ENCODE results near the gene CEMIP. TPM values are rescaled to one million over a fixed set of nuclear protein-coding genes. Genes with fewer than 3 reads are reported as not detected.

The CEMIP gene
- polyA plus RNA-seq, 1 donor (not counting 4 experiments of a cell fraction or from before 2014, with no cell fraction given) = 2.3 TPM

DNA sequence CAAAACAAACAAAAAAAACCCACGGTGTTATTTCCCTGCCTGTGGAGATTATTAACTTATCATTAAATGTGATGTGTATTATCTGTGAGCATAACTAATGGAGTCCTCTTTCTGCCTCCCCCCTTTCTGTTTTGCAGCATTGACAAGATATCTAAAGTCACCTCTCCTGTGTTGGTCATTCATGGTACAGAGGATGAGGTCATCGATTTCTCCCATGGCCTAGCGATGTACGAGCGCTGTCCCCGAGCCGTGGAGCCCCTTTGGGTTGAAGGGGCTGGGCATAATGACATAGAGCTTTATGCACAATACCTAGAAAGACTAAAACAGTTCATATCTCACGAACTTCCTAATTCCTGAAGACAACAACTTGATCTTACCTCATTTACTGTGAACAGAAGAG is 25.2 kb upstream of the CEMIP start:
- no peak overlapping the region for H3K4me2 ChIP-seq (ENCODE audit: control insufficient read depth, extremely low read depth, insufficient read depth, low read depth, low read length)
- no peaks in the 10 kb centered on the region for H3K27me3 ChIP-seq (ENCODE audit: control insufficient read depth, extremely low read depth, insufficient read depth, low read length)
- no peak overlapping the region for H3K9ac ChIP-seq (ENCODE audit: control insufficient read depth, extremely low read depth, insufficient read depth, low read length)
- no peaks in the 10 kb centered on the region for H3K9me3 ChIP-seq (ENCODE audit: control insufficient read depth, low read depth, low read length)
- DNase-seq (ENCODE audit: low read depth, low spot score) (no peak), FAIRE-seq (no peak)
- no peaks in the 10 kb centered on the region for H3K9me1 ChIP-seq (ENCODE audit: control insufficient read depth, extremely low read depth, insufficient read depth, low read length)
- no peak overlapping the region for H2AFZ ChIP-seq (ENCODE audit: control insufficient read depth, low read length)
- H3K79me2 ChIP-seq (ENCODE audit: control insufficient read depth, insufficient read depth, low read length) = no peaks in the 10 kb centered on the region
- no peak overlapping the region for H3K27ac ChIP-seq (ENCODE audit: control insufficient read depth, insufficient read depth, low read length)
- H3K36me3 ChIP-seq (ENCODE audit: control insufficient read depth in 2 of 2, extremely low read depth in 1 of 2, insufficient read depth in 2 of 2, low read length in 2 of 2) = peaks cover 11 to 18% of the 10 kb centered on the region in 2 experiments
- no peak overlapping the region for H3K4me3 ChIP-seq (ENCODE audit: control insufficient read depth in 2 of 3, extremely low read depth in 1 of 3, insufficient read depth in 2 of 3, low read depth in 1 of 3, low read length in 3 of 3)
- no peaks in the 10 kb centered on the region for H4K20me1 ChIP-seq (ENCODE audit: control insufficient read depth, extremely low read depth, insufficient read depth, low read length)
- TF ChIP-seq EZH2 (IDR thresholded peaks at IDR 0.05; ENCODE audit: low read length) (no peak), CTCF (optimal IDR thresholded peaks at IDR 0.05 in 1 of 3, IDR thresholded peaks at IDR 0.05 in 1 of 3, conservative IDR thresholded peaks at IDR 0.05 in 1 of 3; ENCODE audit: extremely low read depth in 1 of 3, insufficient read depth in 2 of 3, low read length in 3 of 3) (no peak)
- dilution Hi-C loops (cut with MboI; ENCODE audit: extremely low pct_ligation_motif_present, low sequenced_read_pairs) = no loop called here
- H3K4me1 ChIP-seq (ENCODE audit: control insufficient read depth, extremely low read depth, insufficient read depth, low read length) = peaks cover 3% of the 10 kb centered on the region

DNA sequence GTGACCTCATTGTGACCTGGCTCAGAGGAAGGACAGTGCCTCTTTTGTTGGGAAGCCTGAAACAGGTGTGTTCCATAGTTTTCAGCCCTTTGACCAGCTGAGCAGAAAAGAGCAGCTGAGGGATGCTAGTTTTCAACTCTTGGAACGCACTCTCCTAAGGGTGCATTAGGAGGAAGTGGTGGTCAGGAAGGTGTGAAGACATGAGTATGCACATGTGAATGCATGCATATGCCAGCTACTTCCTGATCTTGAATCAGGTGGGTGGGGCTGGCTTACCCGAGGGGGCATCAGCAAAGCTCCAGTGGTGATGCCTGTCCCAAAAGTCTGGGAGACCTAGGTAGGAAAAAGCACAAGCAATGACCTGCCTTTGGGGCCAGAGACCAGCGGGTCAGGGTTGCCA is 23.3 kb upstream of the CEMIP start:
- DNase-seq (ENCODE audit: low read depth, low spot score) (no peak), FAIRE-seq (peak; percentile 13)
- Histone ChIP-seq H3K36me3 (ENCODE audit: control insufficient read depth in 2 of 2, extremely low read depth in 1 of 2, insufficient read depth in 2 of 2, low read length in 2 of 2) (peaks cover 11 to 12% of the 10 kb centered on the region in 2 experiments), H4K20me1 (ENCODE audit: control insufficient read depth, extremely low read depth, insufficient read depth, low read length) (no peaks in the 10 kb centered on the region), H3K4me2 (ENCODE audit: control insufficient read depth, extremely low read depth, insufficient read depth, low read depth, low read length) (no peak overlapping the region), H3K27ac (ENCODE audit: control insufficient read depth, insufficient read depth, low read length) (no peak overlapping the region), H3K4me3 (ENCODE audit: control insufficient read depth in 2 of 3, extremely low read depth in 1 of 3, insufficient read depth in 2 of 3, low read depth in 1 of 3, low read length in 3 of 3) (no peak overlapping the region), H3K9ac (ENCODE audit: control insufficient read depth, extremely low read depth, insufficient read depth, low read length) (no peak overlapping the region), H3K27me3 (ENCODE audit: control insufficient read depth, extremely low read depth, insufficient read depth, low read length) (no peaks in the 10 kb centered on the region), H3K9me1 (ENCODE audit: control insufficient read depth, extremely low read depth, insufficient read depth, low read length) (no peaks in the 10 kb centered on the region), H2AFZ (ENCODE audit: control insufficient read depth, low read length) (no peak overlapping the region), H3K4me1 (ENCODE audit: control insufficient read depth, extremely low read depth, insufficient read depth, low read length) (peaks cover 11% of the 10 kb centered on the region), H3K79me2 (ENCODE audit: control insufficient read depth, insufficient read depth, low read length) (no peaks in the 10 kb centered on the region), H3K9me3 (ENCODE audit: control insufficient read depth, low read depth, low read length) (no peaks in the 10 kb centered on the region)
- TF ChIP-seq CTCF (optimal IDR thresholded peaks at IDR 0.05 in 1 of 3, IDR thresholded peaks at IDR 0.05 in 1 of 3, conservative IDR thresholded peaks at IDR 0.05 in 1 of 3; ENCODE audit: extremely low read depth in 1 of 3, insufficient read depth in 2 of 3, low read length in 3 of 3) = no peak
- no peak for TF ChIP-seq EZH2 (IDR thresholded peaks at IDR 0.05; ENCODE audit: low read length)
- dilution Hi-C loops (cut with MboI; ENCODE audit: extremely low pct_ligation_motif_present, low sequenced_read_pairs) = no loop called here

Measured in keratinocyte (primary cell).